HG02642 (cell line): ENCODE results near the gene FOLR1.

Experiments
- ATAC-seq: cut with Tn5 transposase; IDR thresholded peaks from one replicate; pipeline ENCODE4 v1.9.1; 2021; ENCODE audit warnings: mild to moderate bottlenecking; ENCODE audit not compliant: unreplicated experiment, poor library complexity

Gene FOLR1

DNA sequence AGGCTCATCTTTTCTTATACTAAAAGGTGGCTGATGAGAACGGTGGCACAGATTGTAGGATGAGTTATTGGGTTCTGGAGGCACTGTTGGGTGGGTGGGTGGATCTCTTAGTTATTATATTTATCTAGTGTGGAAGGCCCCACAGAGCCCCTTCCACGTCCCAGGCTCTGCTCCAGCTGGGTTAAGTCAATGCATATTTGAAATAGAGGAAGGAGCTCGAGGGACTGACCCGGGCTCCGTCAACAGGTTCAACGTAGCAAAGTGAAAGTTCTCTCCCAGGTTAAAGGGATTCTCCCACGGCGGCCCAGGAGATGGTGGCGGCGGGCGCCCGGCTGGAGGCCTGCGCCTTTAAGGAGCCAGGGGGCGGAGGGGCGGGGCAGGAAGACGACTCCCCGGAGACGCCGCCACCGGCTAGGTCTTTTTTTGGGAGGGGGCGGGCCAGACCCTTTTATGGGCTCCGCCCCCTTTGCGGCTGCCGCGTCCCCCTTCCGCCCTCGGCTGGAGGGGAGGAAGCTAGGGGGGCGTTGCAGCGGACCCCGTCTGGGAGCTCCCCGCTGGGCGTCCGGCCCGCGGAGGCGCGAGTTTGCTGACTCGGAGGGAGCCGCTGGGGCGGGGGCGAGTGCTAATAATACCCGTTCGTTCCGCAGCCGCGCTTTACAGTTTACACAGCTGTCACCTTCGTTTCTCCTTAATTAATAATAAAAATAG, 31.1 kb downstream of the FOLR1 start:
- ATAC-seq: peak; percentile 77

DNA sequence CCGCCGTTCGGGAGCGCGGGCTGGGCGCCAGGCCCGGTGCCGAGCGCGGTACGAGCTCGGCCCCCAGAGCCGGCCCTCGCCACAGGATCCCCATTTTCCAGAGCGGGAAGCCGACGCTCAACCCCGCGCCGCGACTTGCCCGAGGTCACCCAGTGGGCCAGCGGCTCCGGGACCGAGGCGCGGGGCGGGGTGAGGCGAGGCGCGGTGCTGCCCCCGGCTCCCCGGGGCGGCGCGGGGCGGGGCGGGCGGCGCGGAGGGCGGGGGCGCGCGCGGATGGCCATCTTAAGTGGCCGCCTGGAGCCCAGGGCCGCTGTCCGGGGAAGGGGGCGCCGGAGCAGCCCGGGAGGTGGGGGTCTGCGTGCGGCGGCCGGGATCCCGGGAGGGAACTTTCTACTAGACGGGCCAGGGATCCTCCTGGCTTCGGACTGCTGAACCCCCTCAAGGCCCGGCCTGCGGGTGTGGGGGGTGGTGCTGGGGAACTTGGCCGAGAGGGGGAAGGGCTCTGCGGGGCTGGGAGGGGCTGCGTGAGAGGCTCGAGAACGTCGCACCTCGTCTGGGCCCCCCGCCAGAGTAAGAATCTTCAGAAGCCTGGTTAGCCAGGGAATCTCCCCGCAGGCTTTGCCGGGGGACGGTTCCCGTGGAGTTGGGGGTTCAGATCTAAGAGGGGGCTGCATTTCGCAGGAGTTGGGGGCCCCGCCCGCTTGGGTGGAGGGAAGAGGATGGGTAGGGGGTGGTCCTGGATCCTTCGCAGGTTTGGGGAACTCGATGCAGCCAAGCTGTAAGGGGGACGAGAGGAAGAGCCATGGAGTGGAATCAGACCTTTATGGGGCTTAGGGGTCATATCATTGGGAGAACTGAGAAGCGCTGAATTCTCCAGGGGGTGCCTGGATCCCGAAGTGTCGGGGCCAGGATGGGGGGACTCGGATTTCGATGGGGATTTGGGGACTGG, 31.9 kb downstream of the FOLR1 start:
- peak; percentile 65 for ATAC-seq

DNA sequence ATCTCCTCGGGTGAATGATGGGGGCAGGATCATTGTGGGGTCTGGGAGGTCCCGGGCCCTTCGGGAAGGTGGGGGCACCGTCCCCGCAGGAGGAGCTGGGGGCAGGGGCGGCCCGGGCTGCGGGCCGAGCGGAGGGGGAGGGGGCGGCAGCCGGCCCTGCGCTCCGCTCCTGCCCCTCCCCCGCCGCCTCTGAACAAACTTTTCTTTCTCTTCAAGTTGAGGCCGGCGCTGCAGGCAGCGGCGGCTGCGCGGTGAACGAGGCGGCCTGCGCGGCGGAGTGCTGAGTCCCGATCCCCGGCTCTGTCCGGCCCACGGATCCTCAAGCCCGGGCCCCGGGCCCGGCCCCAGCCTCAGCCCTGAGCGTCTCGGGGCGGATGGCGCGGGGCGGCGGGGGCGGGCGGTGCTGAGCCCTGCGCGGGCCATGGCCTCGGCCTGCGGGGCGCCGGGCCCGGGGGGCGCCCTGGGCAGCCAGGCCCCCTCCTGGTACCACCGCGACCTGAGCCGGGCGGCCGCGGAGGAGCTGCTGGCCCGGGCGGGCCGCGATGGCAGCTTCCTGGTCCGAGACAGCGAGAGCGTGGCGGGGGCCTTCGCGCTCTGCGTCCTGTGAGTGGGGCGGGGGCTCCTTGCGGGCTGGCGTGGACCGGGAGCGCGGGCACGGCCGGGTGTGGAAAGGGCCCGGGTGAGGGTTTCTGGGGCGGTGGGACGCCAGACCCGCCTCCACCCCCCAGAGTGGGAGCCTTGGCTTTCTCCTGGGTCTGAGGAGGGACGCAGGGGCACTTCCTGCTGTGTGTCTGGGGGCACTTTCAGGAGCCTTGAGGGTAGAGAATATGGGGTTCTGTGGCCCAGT, 32.8 kb downstream of the FOLR1 start, which contains the start of gene INPPL1:
Gene INPPL1 (plus strand): TSS at position 204 of the 847 bp plus-strand sequence. CDS start 218 bp downstream, at position 422.
- no peak for ATAC-seq

DNA sequence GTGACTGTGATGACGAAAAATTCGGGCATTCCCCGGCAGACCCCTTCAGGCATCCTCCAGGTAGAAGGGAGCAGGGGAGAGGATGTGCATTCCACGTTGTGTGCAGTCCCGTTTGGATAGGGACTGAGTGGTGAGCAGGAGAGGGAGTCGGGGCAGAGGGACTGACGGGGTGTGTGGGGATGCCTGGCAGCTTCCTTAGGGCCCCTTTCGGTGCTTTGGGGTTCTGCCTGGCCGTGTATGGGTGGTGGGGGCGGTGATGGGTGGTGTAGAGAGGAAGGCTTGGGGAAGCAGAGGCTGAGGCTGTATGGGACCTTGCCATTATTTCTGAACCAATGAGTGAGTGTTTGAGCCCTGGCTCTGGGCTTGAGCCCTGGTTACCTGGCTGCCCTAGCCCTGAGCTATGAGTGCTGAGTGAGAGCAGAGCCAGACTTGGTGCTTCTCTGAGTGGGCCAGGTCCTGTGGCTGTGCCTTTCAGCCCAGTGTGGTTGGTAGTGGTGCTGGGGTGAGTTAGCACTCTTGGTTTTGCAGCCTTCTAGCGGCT, 33.5 kb downstream of the FOLR1 start:
- ATAC-seq: no peak

DNA sequence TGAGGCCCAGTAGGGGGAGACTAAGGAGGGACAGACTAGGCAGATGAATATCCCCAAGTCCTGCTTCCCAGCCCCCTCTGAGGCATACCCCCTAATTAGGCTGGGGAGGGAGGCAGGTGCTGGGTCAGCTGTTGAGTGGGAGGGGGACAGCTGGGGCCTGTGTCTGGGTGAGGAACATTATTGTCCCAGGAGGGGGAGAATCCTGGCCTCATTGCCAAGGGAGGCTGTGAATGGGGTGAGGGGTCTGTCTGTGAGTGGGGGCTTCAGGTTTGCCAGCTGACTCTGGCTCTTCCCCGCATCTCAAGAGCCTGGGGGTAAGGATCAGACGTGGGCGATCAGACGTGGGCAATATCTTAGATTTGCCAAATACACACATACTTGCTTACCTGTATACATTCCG, 34.8 kb downstream of the FOLR1 start:
- ATAC-seq: no peak

DNA sequence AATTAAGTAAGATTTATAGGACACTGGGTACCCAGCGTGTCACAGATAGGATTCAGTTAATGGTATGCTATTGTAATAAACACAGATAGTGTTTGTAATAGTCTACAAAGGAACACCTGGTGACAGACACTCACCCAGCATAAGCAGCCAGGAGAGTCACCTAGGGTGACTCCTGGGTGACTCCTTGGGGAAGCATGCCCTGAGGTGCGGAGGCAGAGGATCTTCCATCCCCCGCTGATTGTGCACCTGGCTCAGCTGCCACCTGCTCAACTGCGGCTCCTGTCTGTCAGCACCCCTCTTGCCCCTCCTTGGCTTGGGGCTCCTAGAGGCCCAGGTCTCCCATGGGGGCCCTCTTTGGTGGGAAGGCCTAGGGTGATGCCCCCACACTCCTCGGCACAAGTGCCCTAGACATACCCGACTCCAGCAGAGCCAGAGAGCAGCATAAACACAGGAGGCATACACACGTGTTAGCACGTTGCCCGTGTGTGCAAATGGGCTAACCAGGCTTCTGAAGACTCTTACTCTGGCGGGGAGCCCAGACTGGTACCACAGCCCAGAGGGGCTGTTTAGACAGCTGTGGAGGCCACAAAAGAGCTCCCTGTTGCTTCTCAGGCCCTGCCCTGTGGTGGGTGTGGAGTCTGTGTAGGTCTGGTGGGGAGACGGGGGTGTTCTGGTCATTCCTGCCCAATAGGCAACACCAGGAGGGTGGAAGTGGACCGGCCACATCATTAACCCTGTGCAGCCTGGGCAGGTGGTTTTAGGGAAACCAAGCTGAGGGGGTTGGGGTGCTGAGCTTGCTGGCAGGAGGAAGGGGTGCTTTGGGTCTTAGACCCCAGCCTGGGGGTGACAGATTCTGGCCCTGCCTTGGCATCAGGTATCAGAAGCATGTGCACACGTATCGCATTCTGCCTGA, 35.6 kb downstream of the FOLR1 start:
- no peak for ATAC-seq

DNA sequence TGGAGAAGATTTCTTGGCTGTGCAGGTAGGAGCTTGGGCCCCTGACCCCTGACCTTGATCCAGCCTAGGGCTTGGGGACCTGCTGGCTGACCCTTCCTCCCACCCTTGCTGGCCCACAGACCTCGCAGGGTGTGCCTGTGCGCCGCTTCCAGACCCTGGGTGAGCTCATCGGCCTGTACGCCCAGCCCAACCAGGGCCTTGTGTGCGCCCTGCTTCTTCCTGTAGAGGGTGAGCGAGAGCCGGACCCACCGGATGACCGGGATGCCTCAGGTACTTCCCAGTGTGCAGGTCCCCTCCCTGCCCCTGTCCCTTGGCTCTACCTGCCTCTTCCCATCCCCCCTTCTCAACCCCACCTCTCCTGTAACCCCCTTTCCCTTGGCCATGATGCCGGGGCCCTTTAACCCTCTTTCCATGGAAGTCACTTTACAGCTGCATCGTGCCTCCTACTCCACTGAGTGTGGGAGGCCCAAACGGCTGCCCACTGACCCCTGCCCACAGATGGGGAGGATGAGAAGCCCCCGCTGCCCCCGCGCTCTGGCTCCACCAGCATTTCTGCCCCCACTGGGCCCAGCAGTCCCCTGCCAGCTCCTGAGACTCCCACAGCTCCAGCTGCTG, 36.4 kb downstream of the FOLR1 start:
- ATAC-seq: no peak

DNA sequence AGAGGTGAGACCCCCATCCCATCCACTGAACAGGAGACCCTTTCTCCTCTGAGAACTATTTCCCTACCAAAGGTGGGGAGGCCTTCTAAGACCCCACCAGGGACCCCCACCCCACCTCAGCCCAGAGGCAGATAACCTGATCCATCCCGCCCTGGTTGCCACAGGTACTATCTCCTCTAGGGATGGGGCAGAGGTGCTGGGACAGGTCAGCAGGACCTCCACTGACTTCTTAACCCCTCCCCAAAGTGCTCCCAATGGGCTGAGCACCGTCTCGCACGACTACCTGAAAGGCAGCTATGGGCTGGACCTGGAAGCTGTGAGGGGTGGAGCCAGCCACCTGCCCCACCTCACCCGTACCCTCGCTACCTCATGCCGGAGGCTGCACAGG, 36.9 kb downstream of the FOLR1 start:
- no peak for ATAC-seq

DNA sequence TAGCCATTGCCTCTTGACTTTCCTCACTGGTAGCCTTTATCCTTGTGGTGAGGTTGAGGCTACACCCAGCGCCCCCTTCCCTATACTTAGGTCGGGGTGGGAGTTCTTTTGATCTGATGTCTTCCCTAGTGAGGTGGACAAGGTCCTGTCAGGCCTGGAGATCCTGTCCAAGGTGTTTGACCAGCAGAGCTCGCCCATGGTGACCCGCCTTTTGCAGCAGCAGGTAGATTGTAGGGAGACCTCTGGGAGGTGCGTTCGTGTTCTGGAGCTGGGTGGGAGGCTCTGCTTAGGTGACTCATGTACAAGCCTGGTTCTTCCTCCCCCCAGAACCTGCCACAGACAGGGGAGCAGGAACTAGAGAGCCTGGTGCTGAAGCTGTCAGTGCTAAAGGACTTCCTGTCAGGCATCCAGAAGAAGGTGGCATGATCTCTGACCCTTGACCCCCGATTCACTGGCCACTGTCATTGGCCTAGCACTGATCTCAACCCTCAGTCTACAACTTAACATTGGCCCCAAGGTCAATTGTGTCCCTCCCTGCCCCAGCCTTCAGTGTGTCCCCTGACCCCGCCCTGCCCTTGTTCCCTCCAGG, 37.5 kb downstream of the FOLR1 start:
- no peak for ATAC-seq

DNA sequence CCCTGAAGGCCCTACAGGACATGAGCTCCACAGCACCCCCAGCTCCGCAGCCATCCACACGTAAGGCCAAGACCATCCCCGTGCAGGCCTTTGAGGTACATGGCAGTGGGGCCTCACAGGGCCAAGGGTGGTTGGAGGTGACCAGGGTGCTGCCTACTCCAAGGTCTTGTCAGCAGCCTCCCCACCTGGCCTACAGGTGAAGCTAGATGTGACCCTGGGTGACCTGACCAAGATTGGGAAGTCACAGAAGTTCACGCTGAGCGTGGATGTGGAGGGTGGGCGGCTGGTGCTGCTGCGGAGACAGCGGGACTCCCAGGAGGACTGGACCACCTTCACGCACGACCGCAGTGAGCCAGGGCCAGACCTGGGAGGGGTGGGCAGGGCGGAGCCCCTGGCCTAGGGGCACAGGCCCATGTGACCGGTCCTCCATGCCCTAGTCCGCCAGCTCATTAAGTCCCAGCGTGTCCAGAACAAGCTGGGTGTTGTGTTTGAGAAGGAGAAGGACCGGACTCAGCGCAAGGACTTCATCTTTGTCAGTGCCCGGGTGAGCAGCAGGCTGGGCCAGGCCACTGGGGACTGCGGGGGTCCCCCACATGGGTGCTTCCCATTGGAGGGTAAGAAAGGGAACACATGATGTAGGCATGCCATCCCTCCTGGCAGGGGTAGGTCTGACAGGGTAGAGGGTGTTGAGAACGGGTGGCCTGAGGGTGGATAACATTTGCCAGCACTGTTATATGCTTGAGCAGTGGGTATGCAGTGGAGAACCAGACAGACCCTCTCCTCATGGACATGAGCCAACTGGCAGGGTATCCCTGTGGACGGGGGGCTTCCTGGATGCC, 38.2 kb downstream of the FOLR1 start:
- no peak for ATAC-seq

DNA sequence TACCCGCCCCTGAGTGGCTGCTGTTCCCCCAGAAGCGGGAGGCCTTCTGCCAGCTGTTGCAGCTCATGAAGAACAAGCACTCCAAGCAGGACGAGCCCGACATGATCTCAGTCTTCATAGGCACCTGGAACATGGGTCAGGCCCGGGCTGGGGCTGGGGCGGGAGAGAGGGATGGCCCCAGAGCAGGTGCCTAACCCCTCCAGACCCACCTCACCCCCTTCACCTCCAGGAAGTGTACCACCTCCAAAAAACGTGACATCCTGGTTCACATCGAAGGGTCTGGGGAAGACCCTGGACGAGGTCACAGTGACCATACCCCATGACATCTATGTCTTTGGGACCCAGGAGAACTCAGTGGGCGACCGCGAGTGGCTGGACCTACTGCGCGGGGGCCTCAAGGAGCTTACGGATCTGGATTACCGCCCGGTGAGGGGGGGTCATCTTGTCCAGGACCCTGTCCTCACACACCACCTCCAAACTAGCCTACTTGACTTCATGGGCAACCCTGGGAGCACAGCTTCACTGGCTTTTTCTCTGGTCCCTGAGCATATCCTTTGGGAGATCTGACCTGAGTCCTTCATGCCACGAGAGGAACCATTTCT, 38.9 kb downstream of the FOLR1 start:
- no peak for ATAC-seq

DNA sequence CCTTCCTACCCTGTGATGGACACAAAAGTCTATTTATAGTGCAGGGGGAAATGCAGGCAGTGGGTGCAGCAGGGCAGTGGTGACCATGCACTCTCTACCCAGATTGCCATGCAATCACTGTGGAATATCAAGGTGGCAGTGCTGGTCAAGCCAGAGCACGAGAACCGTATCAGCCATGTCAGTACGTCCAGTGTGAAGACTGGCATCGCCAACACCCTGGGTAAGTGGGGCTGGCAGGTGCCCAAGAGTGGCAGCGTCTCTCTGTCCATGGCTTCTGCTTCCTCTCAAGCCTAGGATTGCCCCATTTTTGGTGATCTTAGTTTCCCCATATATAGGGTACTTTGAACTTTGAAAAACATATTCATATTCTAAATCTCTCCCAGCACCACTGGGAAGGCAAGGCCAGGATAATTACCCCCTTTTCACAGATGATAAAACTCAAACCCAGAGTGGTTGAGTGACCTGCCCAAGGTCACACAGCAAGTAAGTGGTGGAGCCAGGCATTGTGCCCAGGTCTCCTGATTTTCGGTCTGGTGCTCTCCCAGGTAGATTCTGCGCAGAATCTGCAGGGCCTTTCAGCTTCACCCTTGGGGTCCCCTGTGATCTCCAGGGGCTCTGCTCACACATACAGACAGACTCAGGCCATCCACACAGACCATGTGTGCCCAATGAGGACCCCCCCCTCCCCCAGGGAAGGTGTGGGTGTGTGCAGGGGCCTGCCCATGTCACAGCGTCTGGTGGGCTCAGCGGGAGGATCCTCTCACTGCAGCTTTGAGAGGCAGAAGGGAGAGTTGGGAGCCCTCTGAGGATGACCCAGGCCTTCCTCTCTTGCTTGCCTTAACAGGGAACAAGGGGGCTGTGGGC, 39.7 kb downstream of the FOLR1 start:
- ATAC-seq: no peak

DNA sequence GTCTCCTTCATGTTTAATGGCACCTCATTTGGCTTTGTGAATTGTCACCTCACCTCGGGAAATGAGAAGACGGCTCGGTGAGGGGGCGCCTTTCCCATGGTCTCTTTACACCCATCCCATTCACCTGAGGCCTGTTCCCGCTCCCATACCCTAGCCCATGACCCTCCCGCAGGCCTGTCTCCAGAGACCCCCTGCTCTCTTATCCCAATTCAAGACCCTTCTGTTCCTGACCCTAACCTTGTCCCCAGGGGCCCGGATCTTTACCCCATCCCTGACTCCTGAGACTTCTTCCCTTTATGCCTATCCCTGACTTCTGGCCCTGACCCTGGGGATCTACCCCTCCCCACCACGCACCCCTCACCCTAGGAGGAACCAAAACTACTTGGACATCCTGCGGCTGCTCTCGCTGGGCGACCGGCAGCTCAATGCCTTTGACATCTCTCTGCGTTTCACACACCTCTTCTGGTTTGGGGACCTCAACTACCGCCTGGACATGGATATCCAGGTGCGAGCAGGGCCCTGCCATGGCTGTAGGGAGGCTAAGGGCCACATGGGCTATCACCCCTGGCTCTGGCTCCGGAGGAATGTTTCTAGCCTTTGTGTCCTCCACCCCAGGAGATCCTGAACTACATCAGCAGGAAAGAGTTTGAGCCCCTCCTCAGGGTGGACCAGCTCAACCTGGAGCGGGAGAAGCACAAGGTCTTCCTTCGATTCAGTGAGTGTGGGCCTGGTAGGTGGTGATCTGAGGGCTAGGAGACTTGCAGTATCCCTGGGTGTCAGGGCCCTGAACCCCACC, 40.5 kb downstream of the FOLR1 start:
- no peak for ATAC-seq

DNA sequence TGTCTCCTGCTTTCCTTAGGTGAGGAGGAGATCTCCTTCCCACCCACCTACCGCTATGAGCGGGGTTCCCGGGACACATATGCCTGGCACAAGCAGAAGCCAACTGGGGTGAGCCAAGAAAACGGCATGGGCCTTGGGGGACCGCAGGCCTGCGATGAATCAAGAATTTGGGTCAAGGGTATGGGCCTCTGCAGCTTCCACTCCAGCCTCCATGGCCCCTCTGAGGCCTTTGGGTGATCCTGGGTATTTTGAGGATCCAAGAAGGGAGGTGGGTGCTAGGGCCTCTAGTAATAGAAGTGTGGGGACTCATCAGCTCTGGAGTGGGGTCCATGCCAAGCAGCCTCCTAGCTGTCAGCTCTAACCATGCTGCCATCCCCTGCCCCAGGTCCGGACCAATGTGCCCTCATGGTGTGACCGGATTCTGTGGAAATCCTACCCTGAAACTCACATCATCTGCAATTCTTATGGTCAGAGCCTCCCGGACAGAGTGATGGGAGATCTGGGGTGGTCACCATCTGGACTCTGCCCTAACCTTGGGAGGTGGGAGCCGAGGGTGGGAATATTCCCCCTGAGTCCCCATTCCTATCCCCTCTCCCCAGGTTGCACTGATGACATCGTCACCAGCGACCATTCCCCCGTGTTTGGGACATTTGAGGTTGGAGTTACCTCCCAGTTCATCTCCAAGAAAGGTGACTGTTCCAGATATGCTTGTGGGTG, 41.3 kb downstream of the FOLR1 start:
- ATAC-seq: no peak
